ENCODE measurements around the gene EIF4E3. TPM values are rescaled to one million over a fixed set of nuclear protein-coding genes. Genes with fewer than 3 reads are reported as not detected.

Gene EIF4E3
- polyA plus RNA-seq, 1 of the 3 experiments (the other 2 are of a cell fraction): 0.67 TPM

GRCh38 chr3:71662568-71662967, 62.6 kb downstream of the EIF4E3 start:
- ChIA-PET CTCF (no interaction called here), POLR2A (no interaction called here)
- H3K27ac ChIP-seq (ENCODE audit: low read depth in 2 of 2, low read length in 1 of 2): no peak overlapping the region

GRCh38 chr3:71662056-71662455, 63.1 kb downstream of the EIF4E3 start:
- ChIA-PET CTCF (no interaction called here), POLR2A (no interaction called here)
- WGBS (ENCODE audit: low lambda C conversion rate): 55% methylated on average over 3 of the region's 3 CpGs
- Histone ChIP-seq H3K4me1 (ENCODE audit: control insufficient read depth in 1 of 2, insufficient read depth in 2 of 2, low read depth in 1 of 2, low read length in 1 of 2) (peaks cover 0 to 6% of the 10 kb centered on the region in 2 experiments; a peak in 1 of 4 replicates), H3K27me3 (ENCODE audit: insufficient read depth) (no peaks in the 10 kb centered on the region), H3K9me2 (no peaks in the 10 kb centered on the region), H3K9me3 (no peaks in the 10 kb centered on the region), H3K4me2 (no peak overlapping the region), H4K20me1 (ENCODE audit: insufficient read depth) (no peaks in the 10 kb centered on the region), H3K9ac (no peak overlapping the region), H3K36me3 (replicated peaks in 1 of 2; ENCODE audit: control insufficient read depth in 1 of 2, insufficient read depth in 2 of 2, low read length in 1 of 2) (no peaks in the 10 kb centered on the region), H2AFZ (ENCODE audit: low read depth) (no peak overlapping the region), H3K27ac (ENCODE audit: low read depth in 2 of 2, low read length in 1 of 2) (no peak overlapping the region), H3K79me2 (ENCODE audit: insufficient read depth) (no peaks in the 10 kb centered on the region), H3F3A (replicated peaks; ENCODE audit: insufficient read depth) (no peaks in the 10 kb centered on the region), H3K4me3 (ENCODE audit: low read depth in 2 of 2, low read length in 1 of 2) (no peak overlapping the region)
- DNase-seq: no peak
- TF ChIP-seq RFX5 (IDR thresholded peaks at IDR 0.05; ENCODE audit: low read length) (no peak), RCOR1 (IDR thresholded peaks at IDR 0.05; ENCODE audit: low read length) (no peak), ELF1 (IDR thresholded peaks at IDR 0.05) (no peak), YY1 (IDR thresholded peaks at IDR 0.05; ENCODE audit: low read depth) (no peak), PBX3 (IDR thresholded peaks at IDR 0.05) (no peak), NFIC (IDR thresholded peaks at IDR 0.05; ENCODE audit: borderline replicate concordance) (no peak), REST (IDR thresholded peaks at IDR 0.05; ENCODE audit: low read depth, low read length) (no peak), GATA2 (CRISPR knock-in tag; IDR thresholded peaks at IDR 0.05) (no peak), SMC3 (IDR thresholded peaks at IDR 0.05; ENCODE audit: low read depth, low read length) (no peak), CHD2 (IDR thresholded peaks at IDR 0.05; ENCODE audit: low read length, partially characterized antibody) (no peak), MEF2A (IDR thresholded peaks at IDR 0.05; ENCODE audit: borderline replicate concordance, low read depth) (no peak), TEAD4 (IDR thresholded peaks at IDR 0.05; ENCODE audit: borderline replicate concordance, insufficient read depth) (no peak), TAF1 (IDR thresholded peaks at IDR 0.05; ENCODE audit: borderline replicate concordance, low read depth, low read length) (no peak), RAD21 (IDR thresholded peaks at IDR 0.05; ENCODE audit: low read length) (no peak)

More at GRCh38 chr3:71662568-71662967, 62.6 kb downstream of the EIF4E3 start:
- Histone ChIP-seq H3K9ac (no peak overlapping the region), H2AFZ (ENCODE audit: low read depth) (no peak overlapping the region), H3K4me1 (ENCODE audit: control insufficient read depth in 1 of 2, insufficient read depth in 2 of 2, low read depth in 1 of 2, low read length in 1 of 2) (peaks cover 0 to 6% of the 10 kb centered on the region in 2 experiments; a peak in 1 of 4 replicates), H3K9me3 (no peaks in the 10 kb centered on the region), H3K4me3 (ENCODE audit: low read depth in 2 of 2, low read length in 1 of 2) (no peak overlapping the region), H3K4me2 (no peak overlapping the region), H4K20me1 (ENCODE audit: insufficient read depth) (no peaks in the 10 kb centered on the region), H3K36me3 (replicated peaks in 1 of 2; ENCODE audit: control insufficient read depth in 1 of 2, insufficient read depth in 2 of 2, low read length in 1 of 2) (no peaks in the 10 kb centered on the region), H3K9me2 (no peaks in the 10 kb centered on the region), H3K79me2 (ENCODE audit: insufficient read depth) (no peaks in the 10 kb centered on the region), H3F3A (replicated peaks; ENCODE audit: insufficient read depth) (no peaks in the 10 kb centered on the region), H3K27me3 (ENCODE audit: insufficient read depth) (no peaks in the 10 kb centered on the region)
- no peak for DNase-seq
- WGBS (ENCODE audit: low lambda C conversion rate): 50% methylated on average over 3 of the region's 3 CpGs
- TF ChIP-seq MAX (IDR thresholded peaks at IDR 0.05; ENCODE audit: low read depth) (no peak), REST (IDR thresholded peaks at IDR 0.05; ENCODE audit: low read depth, low read length) (no peak), RAD21 (IDR thresholded peaks at IDR 0.05; ENCODE audit: low read length) (no peak), SMC3 (IDR thresholded peaks at IDR 0.05; ENCODE audit: low read depth, low read length) (no peak)

Data from SK-N-SH (cell line).